ENCODE data around the gene DCST2. TPM values are rescaled to one million over a fixed set of nuclear protein-coding genes. Genes with fewer than 3 reads are reported as not detected.

DCST2 gene
- total and polyA plus RNA-seq, 9 of the 15 experiments (the other 6 are each of a cell fraction or from before 2014, with no cell fraction given) = 0.09 to 0.49 (median 0.11) TPM; not detected in 3

GRCh38 chr1:154994591-154994990 is 39.0 kb downstream of the DCST2 start:
- Histone ChIP-seq H3K4me1 (replicated peaks in 1 of 2; ENCODE audit: control insufficient read depth in 2 of 2, insufficient read depth in 2 of 2, low read length in 2 of 2) (peaks cover 43 to 48% of the 10 kb centered on the region in 2 experiments), H3K9ac (ENCODE audit: insufficient read depth in 1 of 2, low read depth in 2 of 2, low read length in 2 of 2) (peak overlapping the region; percentile 19 to 71; a peak in 3 of 4 replicates), H3K9me3 (replicated peaks; ENCODE audit: control insufficient read depth, insufficient read depth, low read depth, low read length) (no peaks in the 10 kb centered on the region), H3K4me3 (no peak overlapping the region), H3K27ac (ENCODE audit: extremely low read depth, low read depth, low read length) (peak overlapping the region; percentile 73), H3K79me2 (ENCODE audit: control insufficient read depth, insufficient read depth, low read length) (peaks cover 2% of the 10 kb centered on the region; the same call in 2 of the 3 replicates), H3K4me2 (ENCODE audit: insufficient read depth, low read length) (peak overlapping the region; percentile 47; the same call in 1 of the 2 replicates), H3K36me3 (ENCODE audit: control insufficient read depth, insufficient read depth, low read length) (peaks cover 20% of the 10 kb centered on the region; the same call in 2 of the 3 replicates), H3K27me3 (ENCODE audit: control insufficient read depth in 2 of 2, insufficient read depth in 2 of 2, low read length in 2 of 2) (no peaks in the 10 kb centered on the region), H3K9me1 (ENCODE audit: control insufficient read depth, insufficient read depth, low read length) (peaks cover 6% of the 10 kb centered on the region), H2AFZ (ENCODE audit: low read depth, low read length) (peak overlapping the region; percentile 47), H4K20me1 (replicated peaks; ENCODE audit: control insufficient read depth, insufficient read depth, low read length) (no peaks in the 10 kb centered on the region)
- WGBS (ENCODE audit: insufficient coverage, low coverage, missing lambda C conversion rate) = 10% methylated on average over 3 of the region's 3 CpGs
- DNase-seq (ENCODE audit: extremely low read depth in 1 of 4, low spot score in 3 of 4) (peak in 1 of 4 experiments; percentile 45), FAIRE-seq (no peak), ATAC-seq (peak; percentile 5; the same call in 2 of the 3 replicates)
- no TSS peak for BruUV-seq (replicated peaks)
- in situ Hi-C loops (cut with MboI) = no loop called here
- TF ChIP-seq POLR2B (IDR thresholded peaks at IDR 0.05; ENCODE audit: low read depth, partially characterized antibody) (no peak), ZBED1 (IDR thresholded peaks at IDR 0.05) (peak; percentile 94; the same call in 1 of the 2 replicates), TAL1 (IDR thresholded peaks at IDR 0.05) (no peak), HDAC1 (IDR thresholded peaks at IDR 0.05) (0 out of 4 replicates have a peak, but pooled peaks of 1 of the 2 experiments have one; percentile 13), MYC (IDR thresholded peaks at IDR 0.05; ENCODE audit: low read depth, low read length) (0 out of 2 replicates have a peak, but pooled peaks have one; percentile 9), MYC (CRISPR knock-in tag; IDR thresholded peaks at IDR 0.05; ENCODE audit: borderline replicate concordance, low read depth) (no peak), DLX4 (CRISPR knock-in tag; IDR thresholded peaks at IDR 0.05) (no peak), DACH1 (IDR thresholded peaks at IDR 0.05; ENCODE audit: partially characterized antibody) (no peak), TCF3 (CRISPR knock-in tag; IDR thresholded peaks at IDR 0.05) (peak; percentile 20; the same call in 1 of the 2 replicates), ZNF436 (CRISPR knock-in tag; IDR thresholded peaks at IDR 0.05) (no peak), ZEB2 (IDR thresholded peaks at IDR 0.05) (0 out of 2 replicates have a peak, but pooled peaks have one; percentile 41), BRF2 (IDR thresholded peaks at IDR 0.05; ENCODE audit: borderline replicate concordance, insufficient read depth, insufficient read length) (no peak), ZNF717 (CRISPR knock-in tag; IDR thresholded peaks at IDR 0.05) (no peak), SIRT6 (IDR thresholded peaks at IDR 0.05; ENCODE audit: low read depth, low read length) (no peak), ESRRB (CRISPR knock-in tag; IDR thresholded peaks at IDR 0.05; ENCODE audit: borderline replicate concordance) (no peak), KAT8 (IDR thresholded peaks at IDR 0.05; ENCODE audit: low read depth) (no peak), TBP (optimal IDR thresholded peaks at IDR 0.05; ENCODE audit: low read depth, low read length) (peak; percentile 8), ZNF175 (CRISPR knock-in tag; IDR thresholded peaks at IDR 0.05; ENCODE audit: low read depth) (no peak), DIDO1 (tag; IDR thresholded peaks at IDR 0.05; ENCODE audit: low read depth) (no peak), FOXK2 (conservative IDR thresholded peaks at IDR 0.05 in 1 of 2, IDR thresholded peaks at IDR 0.05 in 1 of 2; ENCODE audit: low read depth in 2 of 2) (peak in 1 of 2 experiments; percentile 43; a peak in 1 of 4 replicates), CBFA2T3 (IDR thresholded peaks at IDR 0.05) (peak; percentile 27; the same call in 1 of the 2 replicates), ZBTB8A (IDR thresholded peaks at IDR 0.05; ENCODE audit: partially characterized antibody) (no peak), USF2 (CRISPR knock-in tag; IDR thresholded peaks at IDR 0.05) (no peak)
- intact Hi-C loops (cut with micrococcal nuclease) = loop anchor here (2.0 kb wide), 1 partner anchor 40 kb away; no protein-coding TSS in a partner anchor
- POLR2A ChIA-PET = interaction anchor here (0.6 to 8.2 kb wide), 12 partner anchors 10 to 838 kb away, joined by 3 to 80 read pairs (median 6); partner anchors contain the start of genes ADAM15, CKS1B, FLAD1 and PBXIP1
- CTCF ChIA-PET (ENCODE audit: low intra/inter-chr PET ratio) = interaction anchor here (0.9 kb wide), 1 partner anchor 39 kb away, joined by 4 read pairs; the partner anchor contains the start of gene PBXIP1

Measured in K562 (cell line).